ENCODE results near the gene ZDHHC3. TPM values are rescaled to one million over a fixed set of nuclear protein-coding genes. Genes with fewer than 3 reads are reported as not detected.

Gene ZDHHC3
- total RNA-seq, 1 donor from 2014 or later: 25.6 TPM

- H3K27ac ChIP-seq (ENCODE audit: low read depth, low read length): no peak overlapping the region
- H3K4me3 ChIP-seq (ENCODE audit: low read length in 3 of 3): no peak overlapping the region
- H3K4me1 ChIP-seq (ENCODE audit: control insufficient read depth in 3 of 3, insufficient read depth in 3 of 3, low read length in 3 of 3): no peaks in the 10 kb centered on the region
- peaks cover 0 to 10% (median 9%) of the 10 kb centered on the region in 3 donors for H3K27me3 ChIP-seq (ENCODE audit: control insufficient read depth in 3 of 3, insufficient read depth in 3 of 3, low read length in 3 of 3)
- H3K9me3 ChIP-seq (ENCODE audit: control insufficient read depth in 3 of 3, low read length in 3 of 3): peaks cover 0 to 2% (median 0%) of the 10 kb centered on the region in 3 donors
- H3K36me3 ChIP-seq (ENCODE audit: control insufficient read depth in 3 of 3, insufficient read depth in 3 of 3, low read length in 3 of 3): no peaks in the 10 kb centered on the region
- no peak overlapping the region for H3K9ac ChIP-seq (ENCODE audit: low read depth in 1 of 3, low read length in 3 of 3)
These were observed 68.4 kb downstream of the ZDHHC3 start for GRCh38 chr3:44907612-44908011.

GRCh38 chr3:44906997-44907396 is 69.0 kb downstream of the ZDHHC3 start:
- Histone ChIP-seq H3K9me3 (ENCODE audit: control insufficient read depth in 3 of 3, low read length in 3 of 3) (peaks cover 0 to 2% (median 0%) of the 10 kb centered on the region in 3 donors), H3K27ac (ENCODE audit: low read depth, low read length) (no peak overlapping the region), H3K4me3 (ENCODE audit: low read length in 3 of 3) (no peak overlapping the region), H3K4me1 (ENCODE audit: control insufficient read depth in 3 of 3, insufficient read depth in 3 of 3, low read length in 3 of 3) (no peaks in the 10 kb centered on the region), H3K9ac (ENCODE audit: low read depth in 1 of 3, low read length in 3 of 3) (no peak overlapping the region), H3K36me3 (ENCODE audit: control insufficient read depth in 3 of 3, insufficient read depth in 3 of 3, low read length in 3 of 3) (no peaks in the 10 kb centered on the region), H3K27me3 (ENCODE audit: control insufficient read depth in 3 of 3, insufficient read depth in 3 of 3, low read length in 3 of 3) (peaks cover 0 to 10% (median 9%) of the 10 kb centered on the region in 3 donors)

GRCh38 chr3:44905446-44906157 is 70.4 kb downstream of the ZDHHC3 start:
- Histone ChIP-seq H3K4me1 (ENCODE audit: control insufficient read depth in 3 of 3, insufficient read depth in 3 of 3, low read length in 3 of 3) (no peaks in the 10 kb centered on the region), H3K27me3 (ENCODE audit: control insufficient read depth in 3 of 3, insufficient read depth in 3 of 3, low read length in 3 of 3) (peaks cover 4 to 17% (median 12%) of the 10 kb centered on the region in 3 donors), H3K4me3 (ENCODE audit: low read length in 3 of 3) (no peak overlapping the region), H3K9me3 (ENCODE audit: control insufficient read depth in 3 of 3, low read length in 3 of 3) (peaks cover 0 to 2% (median 0%) of the 10 kb centered on the region in 3 donors), H3K27ac (ENCODE audit: low read depth, low read length) (no peak overlapping the region), H3K9ac (ENCODE audit: low read depth in 1 of 3, low read length in 3 of 3) (no peak overlapping the region), H3K36me3 (ENCODE audit: control insufficient read depth in 3 of 3, insufficient read depth in 3 of 3, low read length in 3 of 3) (no peaks in the 10 kb centered on the region)

- H3K27ac ChIP-seq (ENCODE audit: low read depth, low read length): no peak overlapping the region
- peaks cover 0 to 2% (median 0%) of the 10 kb centered on the region in 3 donors for H3K9me3 ChIP-seq (ENCODE audit: control insufficient read depth in 3 of 3, low read length in 3 of 3)
- H3K4me1 ChIP-seq (ENCODE audit: control insufficient read depth in 3 of 3, insufficient read depth in 3 of 3, low read length in 3 of 3): no peaks in the 10 kb centered on the region
- H3K4me3 ChIP-seq (ENCODE audit: low read length in 3 of 3): no peak overlapping the region
- H3K27me3 ChIP-seq (ENCODE audit: control insufficient read depth in 3 of 3, insufficient read depth in 3 of 3, low read length in 3 of 3): peaks cover 10 to 20% (median 18%) of the 10 kb centered on the region in 3 donors
- H3K36me3 ChIP-seq (ENCODE audit: control insufficient read depth in 3 of 3, insufficient read depth in 3 of 3, low read length in 3 of 3): no peaks in the 10 kb centered on the region
- no peak overlapping the region for H3K9ac ChIP-seq (ENCODE audit: low read depth in 1 of 3, low read length in 3 of 3)
These were observed 72.2 kb downstream of the ZDHHC3 start for GRCh38 chr3:44903751-44904150.

- Histone ChIP-seq H3K27ac (ENCODE audit: low read depth, low read length) (no peak overlapping the region), H3K9ac (ENCODE audit: low read depth in 1 of 3, low read length in 3 of 3) (no peak overlapping the region), H3K4me1 (ENCODE audit: control insufficient read depth in 3 of 3, insufficient read depth in 3 of 3, low read length in 3 of 3) (no peaks in the 10 kb centered on the region), H3K9me3 (ENCODE audit: control insufficient read depth in 3 of 3, low read length in 3 of 3) (peaks cover 0 to 2% (median 0%) of the 10 kb centered on the region in 3 donors), H3K4me3 (ENCODE audit: low read length in 3 of 3) (no peak overlapping the region), H3K27me3 (ENCODE audit: control insufficient read depth in 3 of 3, insufficient read depth in 3 of 3, low read length in 3 of 3) (peaks cover 10 to 25% (median 22%) of the 10 kb centered on the region in 3 donors), H3K36me3 (ENCODE audit: control insufficient read depth in 3 of 3, insufficient read depth in 3 of 3, low read length in 3 of 3) (no peaks in the 10 kb centered on the region)
These were observed 72.7 kb downstream of the ZDHHC3 start for GRCh38 chr3:44903314-44903713.

GRCh38 chr3:44902628-44903027 is 73.3 kb downstream of the ZDHHC3 start:
- Histone ChIP-seq H3K4me3 (ENCODE audit: low read length in 3 of 3) (no peak overlapping the region), H3K9ac (ENCODE audit: low read depth in 1 of 3, low read length in 3 of 3) (no peak overlapping the region), H3K27me3 (ENCODE audit: control insufficient read depth in 3 of 3, insufficient read depth in 3 of 3, low read length in 3 of 3) (peaks cover 10 to 22% (median 22%) of the 10 kb centered on the region in 3 donors), H3K27ac (ENCODE audit: low read depth, low read length) (no peak overlapping the region), H3K9me3 (ENCODE audit: control insufficient read depth in 3 of 3, low read length in 3 of 3) (peaks cover 0 to 2% (median 0%) of the 10 kb centered on the region in 3 donors), H3K4me1 (ENCODE audit: control insufficient read depth in 3 of 3, insufficient read depth in 3 of 3, low read length in 3 of 3) (no peaks in the 10 kb centered on the region), H3K36me3 (ENCODE audit: control insufficient read depth in 3 of 3, insufficient read depth in 3 of 3, low read length in 3 of 3) (no peaks in the 10 kb centered on the region)

GRCh38 chr3:44899683-44900367 is 76.1 kb downstream of the ZDHHC3 start:
- H3K9me3 ChIP-seq (ENCODE audit: control insufficient read depth in 3 of 3, low read length in 3 of 3): no peaks in the 10 kb centered on the region
- peaks cover 10 to 22% (median 22%) of the 10 kb centered on the region in 3 donors for H3K27me3 ChIP-seq (ENCODE audit: control insufficient read depth in 3 of 3, insufficient read depth in 3 of 3, low read length in 3 of 3)
- H3K9ac ChIP-seq (ENCODE audit: low read depth in 1 of 3, low read length in 3 of 3): no peak overlapping the region
- H3K36me3 ChIP-seq (ENCODE audit: control insufficient read depth in 3 of 3, insufficient read depth in 3 of 3, low read length in 3 of 3): no peaks in the 10 kb centered on the region
- no peak overlapping the region for H3K4me3 ChIP-seq (ENCODE audit: low read length in 3 of 3)
- no peaks in the 10 kb centered on the region for H3K4me1 ChIP-seq (ENCODE audit: control insufficient read depth in 3 of 3, insufficient read depth in 3 of 3, low read length in 3 of 3)
- H3K27ac ChIP-seq (ENCODE audit: low read depth, low read length): no peak overlapping the region

GRCh38 chr3:44896440-44896839 is 79.5 kb downstream of the ZDHHC3 start:
- no peak overlapping the region for H3K9ac ChIP-seq (ENCODE audit: low read depth in 1 of 3, low read length in 3 of 3)
- H3K4me3 ChIP-seq (ENCODE audit: low read length in 3 of 3): no peak overlapping the region
- H3K27me3 ChIP-seq (ENCODE audit: control insufficient read depth in 3 of 3, insufficient read depth in 3 of 3, low read length in 3 of 3): peaks cover 10 to 21% (median 16%) of the 10 kb centered on the region in 3 donors
- no peaks in the 10 kb centered on the region for H3K9me3 ChIP-seq (ENCODE audit: control insufficient read depth in 3 of 3, low read length in 3 of 3)
- no peaks in the 10 kb centered on the region for H3K4me1 ChIP-seq (ENCODE audit: control insufficient read depth in 3 of 3, insufficient read depth in 3 of 3, low read length in 3 of 3)
- no peaks in the 10 kb centered on the region for H3K36me3 ChIP-seq (ENCODE audit: control insufficient read depth in 3 of 3, insufficient read depth in 3 of 3, low read length in 3 of 3)
- H3K27ac ChIP-seq (ENCODE audit: low read depth, low read length): no peak overlapping the region

- Histone ChIP-seq H3K36me3 (ENCODE audit: control insufficient read depth in 3 of 3, insufficient read depth in 3 of 3, low read length in 3 of 3) (no peaks in the 10 kb centered on the region), H3K27me3 (ENCODE audit: control insufficient read depth in 3 of 3, insufficient read depth in 3 of 3, low read length in 3 of 3) (peaks cover under 1 to 14% (median 9%) of the 10 kb centered on the region in 3 donors), H3K4me1 (ENCODE audit: control insufficient read depth in 3 of 3, insufficient read depth in 3 of 3, low read length in 3 of 3) (no peaks in the 10 kb centered on the region), H3K9me3 (ENCODE audit: control insufficient read depth in 3 of 3, low read length in 3 of 3) (no peaks in the 10 kb centered on the region), H3K9ac (ENCODE audit: low read depth in 1 of 3, low read length in 3 of 3) (no peak overlapping the region), H3K27ac (ENCODE audit: low read depth, low read length) (no peak overlapping the region), H3K4me3 (ENCODE audit: low read length in 3 of 3) (no peak overlapping the region)
These were observed 81.5 kb downstream of the ZDHHC3 start for GRCh38 chr3:44894485-44894884.

- Histone ChIP-seq H3K9ac (ENCODE audit: low read depth in 1 of 3, low read length in 3 of 3) (no peak overlapping the region), H3K9me3 (ENCODE audit: control insufficient read depth in 3 of 3, low read length in 3 of 3) (no peaks in the 10 kb centered on the region), H3K27ac (ENCODE audit: low read depth, low read length) (no peak overlapping the region)
These were observed 82.9 kb downstream of the ZDHHC3 start for GRCh38 chr3:44893097-44893496.

More at GRCh38 chr3:44893097-44893496, 82.9 kb downstream of the ZDHHC3 start:
- H3K4me1 ChIP-seq (ENCODE audit: control insufficient read depth in 3 of 3, insufficient read depth in 3 of 3, low read length in 3 of 3): no peaks in the 10 kb centered on the region
- H3K27me3 ChIP-seq (ENCODE audit: control insufficient read depth in 3 of 3, insufficient read depth in 3 of 3, low read length in 3 of 3): peaks cover 0 to 2% (median 0%) of the 10 kb centered on the region in 3 donors
- H3K36me3 ChIP-seq (ENCODE audit: control insufficient read depth in 3 of 3, insufficient read depth in 3 of 3, low read length in 3 of 3): no peaks in the 10 kb centered on the region
- H3K4me3 ChIP-seq (ENCODE audit: low read length in 3 of 3): no peak overlapping the region

Measured in skeletal muscle tissue (tissue), 4 donors.